Stimulated activated CD4-positive, alpha-beta T cell treated with anti-CD3 and anti-CD28 coated beads, TNF-alpha, amount 100 ng/mL, for 1 hour (primary cell): ENCODE data around the gene TJAP1.
"Not testable (repeated sequence)": the region's sequence is repeated elsewhere in the genome, so short reads cannot be mapped to it uniquely, and the experiment has no call there.

Source experiments
- DNase-seq, 3 donors: peaks; one replicate each; pipeline ENCODE4 v3.0.0-alpha.2; 2020; ENCODE audit warnings: low read depth in 3 of 3, low spot score in 1 of 3

TJAP1 gene

DNA sequence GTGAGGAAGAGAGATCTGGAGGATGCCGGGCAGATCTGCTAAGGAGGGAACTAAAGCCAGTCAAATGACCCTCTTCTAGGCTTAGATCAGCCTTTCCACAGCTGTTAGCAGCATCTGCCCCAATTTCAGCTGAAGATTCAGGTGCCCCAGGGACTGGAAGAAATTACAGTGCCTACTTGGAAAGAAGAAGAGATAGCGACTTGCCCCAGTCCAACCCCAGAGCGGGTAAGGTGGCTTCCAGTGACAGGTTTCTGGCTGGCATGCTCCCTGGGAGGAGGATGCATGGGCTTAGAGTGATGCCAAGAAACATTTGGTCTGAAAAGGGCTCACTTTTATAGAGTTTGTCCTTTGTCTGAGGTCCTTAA, 620 bp downstream of the TJAP1 start:
- DNase-seq, result no peak

DNA sequence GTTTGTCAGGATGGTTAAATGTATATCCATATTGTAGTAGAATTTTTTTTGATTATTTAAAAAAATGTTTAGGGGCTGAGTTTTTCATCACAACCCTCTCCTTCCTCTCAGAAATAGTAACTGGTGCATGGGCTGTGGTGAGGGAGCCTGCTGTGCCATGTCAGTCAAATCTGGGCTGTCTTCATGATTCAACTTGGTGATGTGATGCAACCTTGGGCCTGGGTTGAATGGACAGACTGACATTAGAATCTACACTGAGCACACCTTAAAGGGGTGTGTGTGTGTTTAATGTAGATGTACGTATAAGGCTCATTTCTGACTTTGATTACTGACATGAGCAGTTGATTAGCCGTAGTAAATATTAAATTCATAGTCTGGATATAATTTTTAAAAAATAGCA, 3.7 kb downstream of the TJAP1 start:
- no peak for DNase-seq

DNA sequence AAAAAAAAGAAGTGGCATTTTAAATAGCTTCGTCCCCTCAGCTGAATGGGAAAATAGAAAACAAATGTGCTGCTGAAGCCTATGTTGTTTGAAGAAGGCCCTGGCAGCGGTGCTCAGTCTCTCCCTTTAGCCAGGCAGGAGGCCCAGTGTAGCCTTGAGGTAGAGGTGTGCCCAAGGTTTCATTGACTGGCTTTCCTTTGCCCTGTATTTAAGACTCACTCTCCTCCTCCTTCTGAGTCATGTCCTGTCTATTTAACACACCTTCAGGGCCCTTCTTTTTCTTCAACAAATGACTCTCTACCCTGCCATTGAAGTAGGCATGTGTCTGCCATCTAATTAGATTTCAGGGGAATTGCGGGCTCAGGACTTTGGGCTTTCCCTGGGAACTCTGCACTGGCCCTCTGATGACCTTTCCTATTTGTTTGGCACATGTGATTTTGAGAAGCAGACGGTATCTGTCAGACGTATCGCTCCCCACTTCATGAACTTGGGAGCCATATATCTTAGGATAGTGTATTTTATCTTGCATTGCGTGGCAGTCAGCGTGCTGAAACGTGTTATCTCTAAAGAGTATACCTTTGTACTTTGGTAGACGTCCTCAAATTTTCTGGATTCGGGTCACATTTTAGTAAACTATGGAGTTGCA, 4.3 kb downstream of the TJAP1 start:
- no peak for DNase-seq

DNA sequence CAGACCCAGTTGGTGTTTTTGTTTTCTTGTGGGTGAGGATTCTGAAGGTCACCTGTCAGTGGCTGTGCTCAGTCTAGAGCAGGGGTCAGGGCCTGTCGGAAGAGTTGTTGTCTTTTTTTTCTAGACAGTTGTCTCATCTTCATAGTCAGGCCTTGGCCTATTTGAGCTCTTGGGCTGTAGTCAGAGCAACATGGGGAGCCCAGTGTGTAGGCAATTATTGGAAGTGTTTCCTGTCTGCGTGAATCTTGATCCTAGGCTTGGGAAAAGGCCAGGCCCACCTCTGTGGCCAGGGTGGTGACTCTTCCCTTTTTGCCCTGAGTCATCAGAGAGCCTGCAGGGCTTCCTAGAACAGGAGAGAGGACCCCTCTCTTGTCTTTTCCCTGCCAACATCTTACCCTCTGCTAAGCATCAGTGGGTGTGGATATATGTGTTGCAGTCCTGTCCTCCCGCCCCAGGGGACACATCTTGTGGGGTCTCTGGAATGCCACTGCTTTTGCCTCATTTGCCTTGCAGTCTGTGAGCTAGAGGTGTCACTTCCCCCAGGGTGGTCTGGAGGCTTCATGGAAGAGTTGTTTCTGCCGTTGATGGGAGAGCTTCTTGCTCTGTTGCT, 11.4 kb downstream of the TJAP1 start:
- no peak for DNase-seq

DNA sequence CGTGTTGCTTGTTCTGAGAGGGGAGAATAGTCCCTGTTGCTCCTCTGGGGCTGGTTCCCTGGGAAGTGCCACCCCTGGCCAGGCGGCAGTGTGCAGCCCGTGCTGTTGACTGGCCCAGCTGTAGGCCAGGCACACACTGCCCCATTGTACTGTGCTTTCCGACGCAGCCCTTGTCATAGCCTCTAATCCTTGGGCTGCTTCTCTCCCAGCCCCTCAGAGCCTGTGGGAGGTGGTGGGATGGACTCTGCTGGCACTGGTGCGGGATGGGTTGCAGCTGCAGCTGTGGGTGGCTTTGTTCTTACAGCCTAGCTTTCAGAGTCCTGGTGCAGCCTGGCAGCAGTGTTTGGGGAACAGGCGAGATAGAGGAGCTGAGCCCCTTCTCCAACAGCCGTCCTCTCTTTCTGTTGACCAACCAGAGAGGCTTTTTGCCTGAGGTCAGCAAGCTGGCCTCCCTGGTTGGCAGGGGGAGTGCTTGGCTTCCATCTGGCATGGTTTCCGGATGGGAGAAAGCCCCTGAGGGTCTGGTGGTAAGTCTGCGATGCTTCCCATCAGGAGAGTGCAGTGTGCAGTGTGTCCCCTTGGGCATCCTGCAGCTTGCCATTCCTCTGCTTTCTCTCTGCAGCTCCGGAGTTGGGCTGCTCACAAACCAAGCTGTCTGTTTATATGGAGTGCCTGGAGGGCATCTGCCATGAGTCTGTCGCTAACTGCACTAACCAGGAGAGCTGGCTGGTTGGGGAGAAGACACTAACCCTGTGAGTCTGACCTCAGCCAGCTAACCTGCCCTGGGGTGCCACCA, 12.1 kb downstream of the TJAP1 start:
- no peak for DNase-seq

DNA sequence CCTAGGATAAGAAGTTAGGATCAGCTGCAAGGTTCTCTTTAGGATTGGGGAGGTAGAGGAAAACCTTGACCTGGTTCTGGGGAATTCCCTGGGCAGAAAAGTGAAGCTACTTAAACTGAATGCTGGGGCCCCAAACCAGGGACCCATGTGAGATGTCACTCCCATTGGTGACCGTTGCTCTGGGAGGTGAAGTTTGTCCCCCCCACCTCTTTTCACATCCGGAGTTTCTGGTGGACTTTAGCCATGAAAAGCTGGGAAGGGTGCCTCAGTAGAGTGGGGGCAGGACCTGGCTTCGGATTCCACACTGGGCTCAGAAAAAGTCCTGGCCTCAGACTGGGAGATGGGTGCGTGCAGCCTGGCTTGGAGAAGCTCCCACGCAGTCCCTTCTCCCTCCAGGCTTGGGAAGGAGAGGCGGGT, 13.2 kb downstream of the TJAP1 start:
- no peak for DNase-seq

DNA sequence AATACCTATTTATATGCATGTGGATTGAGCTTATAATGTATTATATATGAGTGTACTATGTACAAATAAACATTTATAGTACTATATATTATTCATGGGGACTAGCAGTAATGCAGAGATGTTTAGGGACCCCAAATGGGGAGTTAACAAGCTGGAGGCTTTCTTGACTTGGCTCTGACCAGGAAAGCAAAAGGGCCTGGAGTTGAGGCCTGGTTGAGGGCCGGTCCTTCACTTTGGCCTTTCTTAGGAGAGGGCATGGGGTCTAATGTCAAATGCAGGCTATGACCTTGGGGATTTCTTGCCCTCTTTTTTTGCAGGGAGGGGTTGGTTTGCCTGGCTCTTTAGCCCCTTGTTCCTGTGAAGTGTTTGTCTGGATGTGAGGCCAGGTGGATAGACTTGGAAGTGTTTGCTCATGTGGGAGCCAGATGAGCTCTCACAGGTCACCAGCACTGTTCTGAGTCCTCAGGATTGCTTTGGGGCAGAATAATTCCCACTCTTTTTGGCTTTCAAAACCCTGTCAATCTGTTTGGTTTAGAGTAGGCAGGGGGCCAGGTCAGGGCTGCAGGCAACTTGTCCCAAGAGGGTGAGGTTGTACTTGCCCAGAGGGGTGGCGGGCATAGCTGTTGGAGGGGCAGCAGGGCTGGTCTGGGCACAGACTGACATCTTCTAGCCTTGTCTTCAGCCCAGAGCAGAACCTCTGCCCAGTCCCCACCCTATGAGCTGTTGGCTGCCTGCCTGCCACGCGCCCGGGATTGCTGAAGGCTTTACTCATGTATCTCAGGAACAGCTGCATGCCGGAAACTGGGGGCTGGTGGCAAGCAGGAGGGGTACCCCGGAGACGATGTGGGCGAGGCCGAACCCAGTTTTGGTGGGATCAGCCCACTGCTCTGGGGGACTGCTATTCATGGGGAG, 14.6 kb downstream of the TJAP1 start:
- DNase-seq, result no peak

DNA sequence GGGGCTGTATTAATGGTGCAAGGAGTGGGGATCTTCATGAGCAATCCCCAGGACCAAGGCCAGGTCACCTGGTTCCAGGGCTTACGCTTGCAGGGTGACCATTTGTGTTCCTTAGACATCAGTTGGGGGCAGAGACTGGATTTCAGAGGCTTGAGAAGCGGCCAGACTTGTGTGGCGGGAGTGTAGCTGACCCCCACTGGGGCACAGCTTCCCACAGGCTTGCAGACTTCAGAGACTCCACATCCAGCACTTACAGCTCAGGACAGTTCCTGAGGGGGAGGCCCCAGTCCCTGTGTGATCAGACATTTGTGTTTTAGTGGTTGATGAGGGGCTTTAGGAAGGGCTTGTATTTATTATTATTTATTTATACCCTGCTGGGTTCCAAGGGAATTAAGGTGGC, 15.3 kb downstream of the TJAP1 start:
- DNase-seq, result no peak

DNA sequence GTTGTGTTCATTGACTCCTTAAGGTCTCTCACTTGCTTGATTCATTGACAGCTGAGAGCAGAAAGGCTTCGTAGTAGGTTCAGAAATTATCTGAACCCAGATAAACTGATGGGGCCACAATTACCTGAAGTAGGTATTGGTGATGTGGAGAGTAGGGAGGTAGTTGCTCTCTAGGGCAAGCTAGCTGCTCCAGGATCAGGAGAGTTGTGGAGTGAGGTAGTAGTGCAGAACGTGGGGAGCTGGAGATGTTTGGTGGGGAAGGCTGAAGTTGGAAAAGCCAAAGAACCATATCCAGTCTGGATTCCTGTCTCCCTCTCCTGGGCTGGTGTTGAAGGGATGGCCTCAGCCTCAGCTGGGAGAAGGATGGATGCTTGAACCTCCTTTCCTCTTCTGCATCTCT, 15.9 kb downstream of the TJAP1 start:
- no peak for DNase-seq

DNA sequence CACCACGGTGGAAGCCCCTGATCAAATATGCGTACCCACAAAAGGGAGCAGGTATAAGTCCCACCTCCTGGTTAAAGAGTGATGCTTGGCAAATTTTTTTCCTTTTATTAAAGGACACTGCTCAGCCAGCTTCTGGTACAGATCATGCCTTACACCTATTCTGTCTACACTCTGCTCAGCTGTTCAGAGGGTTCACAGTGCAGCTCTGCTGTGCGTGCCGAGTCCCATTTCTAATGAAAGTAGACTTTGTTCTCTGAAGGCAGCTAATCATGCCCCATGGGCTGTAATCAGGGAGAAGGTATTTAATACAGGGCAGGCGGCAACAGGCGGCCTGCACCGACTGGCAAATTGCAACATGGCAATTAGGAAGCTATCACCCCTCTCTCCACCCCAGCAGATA, 16.5 kb downstream of the TJAP1 start:
- no peak for DNase-seq

DNA sequence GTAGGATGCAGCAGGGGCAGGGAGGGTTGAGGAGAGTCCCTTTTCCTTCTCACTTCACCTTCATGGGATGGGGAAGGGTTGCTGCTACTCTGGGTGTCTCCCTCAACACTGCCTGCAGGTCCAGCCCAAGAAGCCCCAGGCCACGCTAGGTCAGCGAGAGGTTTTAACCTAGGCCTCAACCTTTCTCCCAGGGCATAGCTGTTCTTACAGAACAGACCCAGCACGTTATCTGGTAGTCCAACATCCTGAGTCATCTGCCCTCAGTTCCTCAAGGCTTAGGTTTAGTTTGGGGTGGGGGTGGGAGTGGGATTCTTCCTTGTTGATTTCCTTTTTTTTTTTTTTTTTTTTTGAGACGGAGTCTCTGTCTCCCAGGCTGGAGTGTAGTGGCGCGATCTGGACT, 17.0 kb downstream of the TJAP1 start:
- no peak for DNase-seq

DNA sequence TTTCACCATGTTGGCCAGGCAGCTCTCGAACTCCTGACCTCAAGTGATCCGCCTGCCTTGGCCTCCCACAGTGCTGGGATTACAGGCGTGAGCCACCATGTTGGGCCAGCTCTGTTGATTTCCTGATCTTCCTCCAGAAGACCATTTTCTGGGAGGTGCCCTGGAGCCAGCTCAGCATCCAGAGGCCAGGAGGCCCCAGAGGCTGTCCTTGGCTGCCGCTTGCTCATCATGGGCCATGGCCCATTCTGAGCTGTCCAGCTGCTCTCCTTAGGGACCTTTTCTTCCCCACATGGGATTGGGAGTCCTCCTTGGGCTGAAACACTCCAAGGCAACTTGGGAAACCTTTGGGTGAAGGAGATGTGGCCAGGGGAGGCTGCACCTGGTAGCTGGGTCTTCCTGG, 17.4 kb downstream of the TJAP1 start:
- no peak for DNase-seq

DNA sequence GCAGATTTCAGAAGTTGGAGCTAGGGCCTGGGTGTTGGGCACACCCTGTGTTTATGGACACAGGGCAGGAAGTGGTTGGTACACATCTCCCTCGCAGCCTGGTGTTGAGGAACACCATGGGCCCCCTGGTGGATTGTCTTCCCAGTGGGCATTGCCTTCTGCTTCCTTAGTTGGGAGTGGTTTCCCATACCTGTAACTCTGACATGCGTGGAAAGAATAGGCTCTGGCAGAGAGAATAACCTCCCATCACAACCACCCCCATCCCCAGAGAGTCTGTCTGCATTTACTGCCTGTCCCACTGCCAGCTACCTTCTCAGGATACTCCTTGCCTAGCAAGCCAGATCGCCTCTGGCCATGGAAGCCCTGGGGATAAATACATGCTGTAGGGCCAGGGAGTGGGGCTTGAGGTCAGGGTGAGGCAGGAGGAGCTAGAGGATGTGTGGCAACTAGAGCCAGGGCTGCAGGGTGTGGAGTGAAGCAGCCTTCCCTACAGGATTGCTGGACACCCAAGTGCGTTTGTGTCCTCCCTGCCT, 18.1 kb downstream of the TJAP1 start:
- DNase-seq, result no peak

DNA sequence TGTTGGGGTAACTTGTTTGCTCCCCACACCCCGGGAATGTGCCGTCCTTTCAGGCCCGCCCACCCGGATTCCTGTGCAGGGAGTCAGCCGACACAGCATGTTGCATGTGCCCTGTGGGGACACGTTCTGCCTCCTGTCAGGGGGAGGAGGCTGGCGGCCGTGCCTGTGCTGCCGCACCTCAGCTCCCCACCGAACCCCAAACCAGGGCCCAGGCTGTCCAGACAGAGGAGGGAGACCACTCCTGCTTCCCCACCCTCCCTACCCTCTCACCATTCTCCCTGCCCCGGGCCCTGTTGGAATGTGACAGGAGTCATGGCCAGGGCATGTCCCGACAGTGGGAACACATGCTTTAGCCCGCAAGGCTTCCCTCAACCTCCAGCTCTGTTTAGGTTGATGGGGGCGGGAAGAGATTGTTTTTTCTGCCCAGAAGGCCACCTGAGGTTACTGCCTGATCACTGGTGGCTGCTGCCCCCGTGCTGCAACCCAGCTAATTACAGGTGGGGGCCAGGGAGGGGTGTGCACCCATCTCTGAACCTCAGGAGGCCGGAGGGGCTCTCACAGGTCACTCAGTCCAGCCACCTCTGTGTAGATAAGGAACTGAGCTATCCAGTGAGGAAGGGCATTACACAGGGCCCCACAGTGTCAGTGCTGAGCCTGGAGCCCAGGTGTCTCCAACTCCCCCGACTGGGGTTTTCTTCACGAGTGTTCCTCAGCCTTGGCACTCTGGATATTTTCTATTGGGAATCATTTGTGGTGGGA, 19.2 kb downstream of the TJAP1 start:
- no peak for DNase-seq

DNA sequence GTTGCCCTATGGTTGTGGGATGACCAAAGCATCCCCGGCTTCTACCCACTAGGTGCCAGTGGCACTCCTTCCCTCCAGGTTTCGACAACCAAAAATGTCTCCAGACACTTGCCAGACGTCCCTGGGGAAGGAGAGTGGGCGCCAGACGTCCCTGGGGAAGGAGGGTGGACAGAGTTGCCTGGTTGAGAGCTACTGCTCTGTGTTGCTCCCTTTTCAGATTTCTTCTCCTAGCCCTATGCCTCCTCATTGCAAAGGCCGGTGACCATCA, 19.7 kb downstream of the TJAP1 start:
- DNase-seq, result no peak

DNA sequence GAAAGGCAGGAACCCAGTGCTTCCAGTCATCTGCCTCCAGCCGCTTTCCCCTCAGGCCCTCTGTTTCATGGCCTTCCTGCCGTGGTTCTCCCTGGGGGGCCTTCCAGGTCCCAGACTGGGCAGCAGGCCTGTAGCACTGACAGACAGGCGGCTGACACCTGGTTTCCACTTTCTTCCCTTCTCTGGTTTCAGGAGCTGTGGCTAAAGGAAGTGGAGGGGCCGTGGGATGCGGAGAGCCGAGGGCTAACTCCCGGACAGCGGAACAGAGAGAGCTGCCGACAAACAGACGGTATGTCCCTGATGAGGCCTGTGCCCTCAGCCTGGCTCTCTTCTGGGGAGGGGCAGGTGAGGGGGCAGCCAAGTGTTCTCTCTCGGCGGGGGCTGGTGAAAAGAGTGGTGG, 20.3 kb downstream of the TJAP1 start:
- no peak for DNase-seq

DNA sequence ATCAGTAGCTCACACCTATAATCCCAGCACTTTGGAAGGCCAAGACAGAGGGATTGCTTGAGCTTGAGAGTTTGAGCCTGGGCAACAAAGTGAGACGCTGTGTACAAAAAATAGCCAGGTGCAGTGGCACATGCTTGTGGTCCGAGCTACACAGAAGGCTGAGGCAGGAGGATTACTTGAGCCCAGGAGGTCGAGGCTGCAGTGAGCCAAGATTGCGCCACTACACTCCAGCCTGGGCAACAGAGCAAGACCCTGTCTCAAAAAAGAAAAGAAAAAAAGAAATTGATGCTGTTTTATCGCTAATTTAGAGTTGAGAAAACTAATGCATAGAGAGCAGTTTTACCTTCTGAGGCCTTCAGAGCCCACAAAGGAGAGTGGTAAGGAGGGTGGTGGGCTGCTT, 20.9 kb downstream of the TJAP1 start:
- DNase-seq, result not testable (repeated sequence)

DNA sequence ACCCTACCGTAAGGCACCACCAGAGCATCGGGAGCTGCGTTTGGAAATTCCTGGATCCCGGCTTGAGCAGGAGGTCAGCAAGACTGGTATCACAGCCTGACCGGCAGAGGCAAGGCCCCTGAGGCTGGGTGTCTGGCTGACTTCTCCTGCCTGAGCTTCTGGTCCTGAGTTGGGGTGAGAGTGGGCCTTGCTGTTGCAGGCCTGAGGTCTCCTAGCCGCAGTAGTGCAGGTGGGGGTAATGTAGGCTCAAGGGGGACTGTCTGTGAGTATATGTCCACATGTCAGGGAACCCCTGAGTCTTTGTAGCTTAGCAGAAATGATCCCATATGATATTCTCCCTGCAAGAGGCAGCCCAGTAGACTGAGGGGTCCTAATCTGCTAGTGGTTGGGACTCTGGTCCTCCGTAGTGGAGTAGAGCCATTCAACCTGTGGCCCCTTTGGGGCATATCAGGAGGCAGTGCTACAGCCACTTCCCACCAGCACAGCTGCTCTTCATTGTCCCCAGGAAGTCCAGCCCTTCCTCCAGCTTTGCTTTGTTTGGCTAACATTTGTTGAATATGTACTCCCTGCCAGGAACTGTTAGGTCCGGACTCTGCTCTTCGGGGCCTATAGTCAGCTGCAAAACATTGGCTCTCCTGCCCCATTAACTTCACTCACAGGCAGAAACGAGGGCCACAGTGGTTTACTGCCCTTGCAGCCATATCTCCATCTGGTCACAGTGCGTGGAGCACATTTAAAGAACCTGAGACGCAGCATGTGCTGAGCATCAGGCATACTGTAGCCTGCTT, 21.9 kb downstream of the TJAP1 start:
- no peak for DNase-seq

DNA sequence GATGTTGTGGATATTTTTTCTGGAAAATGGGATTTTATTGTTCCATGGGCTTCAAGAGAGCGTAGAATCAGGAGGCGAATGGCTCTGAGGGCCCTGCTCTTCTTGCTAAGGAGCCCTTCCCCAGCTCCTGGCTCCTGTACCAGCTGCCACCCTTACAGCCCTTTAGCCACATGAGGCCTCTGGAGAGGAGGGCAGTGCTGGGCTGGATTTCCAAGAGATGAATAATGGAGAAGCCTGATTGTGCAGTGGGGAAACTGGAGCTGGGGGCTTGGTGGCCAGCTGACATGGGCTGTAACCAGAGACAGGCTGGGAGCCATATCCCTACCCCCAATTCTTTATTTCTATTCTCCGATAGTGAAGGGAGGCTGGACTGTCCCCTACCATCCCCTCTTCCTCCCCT, 23.6 kb downstream of the TJAP1 start:
- DNase-seq, result no peak

DNA sequence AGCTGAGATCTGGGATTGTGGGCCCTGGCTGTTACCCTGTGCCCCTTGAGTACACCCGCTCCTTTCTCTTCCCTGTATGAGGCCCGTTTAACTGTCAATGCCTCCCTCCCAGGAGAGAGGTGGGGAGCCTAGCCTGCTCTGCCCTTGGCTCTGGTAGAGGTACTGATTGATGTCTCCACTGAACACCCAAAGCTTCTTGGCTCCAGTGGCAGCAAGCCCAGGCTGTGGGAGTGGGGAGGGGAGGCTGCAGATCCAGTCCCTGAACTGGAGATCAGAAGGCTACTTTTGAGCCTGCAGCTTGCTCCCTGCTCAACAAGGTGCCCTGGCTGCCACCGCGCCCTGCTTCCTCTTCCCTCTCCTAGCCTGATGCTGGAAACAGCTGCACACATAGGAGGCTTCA, 25.3 kb downstream of the TJAP1 start:
- no peak for DNase-seq
